ENCODE results near the gene TLCD4.

Gene TLCD4

DNA sequence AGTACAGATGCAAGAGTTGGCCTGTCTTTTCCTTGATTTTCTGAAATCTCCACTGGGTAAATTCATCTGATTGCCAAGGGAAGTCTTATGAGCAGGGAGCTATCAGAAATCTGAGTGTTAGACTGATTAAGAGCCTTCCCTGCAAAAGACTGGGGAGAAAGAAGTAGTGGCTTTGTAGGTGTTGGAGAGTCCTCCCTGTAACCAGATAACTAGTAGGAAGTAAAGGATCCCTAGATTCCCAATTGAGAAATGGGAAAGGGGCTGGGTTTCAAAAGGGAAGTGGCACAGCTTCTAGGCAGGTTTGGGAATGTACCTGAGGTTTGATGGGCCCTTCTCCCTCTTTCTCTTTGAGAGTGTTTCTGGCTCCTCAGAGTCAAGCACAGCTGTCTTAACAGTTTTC is 2.1 kb downstream of the TLCD4 start:
- TF ChIP-seq, protein P1, sequence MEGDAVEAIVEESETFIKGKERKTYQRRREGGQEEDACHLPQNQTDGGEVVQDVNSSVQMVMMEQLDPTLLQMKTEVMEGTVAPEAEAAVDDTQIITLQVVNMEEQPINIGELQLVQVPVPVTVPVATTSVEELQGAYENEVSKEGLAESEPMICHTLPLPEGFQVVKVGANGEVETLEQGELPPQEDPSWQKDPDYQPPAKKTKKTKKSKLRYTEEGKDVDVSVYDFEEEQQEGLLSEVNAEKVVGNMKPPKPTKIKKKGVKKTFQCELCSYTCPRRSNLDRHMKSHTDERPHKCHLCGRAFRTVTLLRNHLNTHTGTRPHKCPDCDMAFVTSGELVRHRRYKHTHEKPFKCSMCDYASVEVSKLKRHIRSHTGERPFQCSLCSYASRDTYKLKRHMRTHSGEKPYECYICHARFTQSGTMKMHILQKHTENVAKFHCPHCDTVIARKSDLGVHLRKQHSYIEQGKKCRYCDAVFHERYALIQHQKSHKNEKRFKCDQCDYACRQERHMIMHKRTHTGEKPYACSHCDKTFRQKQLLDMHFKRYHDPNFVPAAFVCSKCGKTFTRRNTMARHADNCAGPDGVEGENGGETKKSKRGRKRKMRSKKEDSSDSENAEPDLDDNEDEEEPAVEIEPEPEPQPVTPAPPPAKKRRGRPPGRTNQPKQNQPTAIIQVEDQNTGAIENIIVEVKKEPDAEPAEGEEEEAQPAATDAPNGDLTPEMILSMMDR (IDR thresholded peaks at IDR 0.05) = no peak

DNA sequence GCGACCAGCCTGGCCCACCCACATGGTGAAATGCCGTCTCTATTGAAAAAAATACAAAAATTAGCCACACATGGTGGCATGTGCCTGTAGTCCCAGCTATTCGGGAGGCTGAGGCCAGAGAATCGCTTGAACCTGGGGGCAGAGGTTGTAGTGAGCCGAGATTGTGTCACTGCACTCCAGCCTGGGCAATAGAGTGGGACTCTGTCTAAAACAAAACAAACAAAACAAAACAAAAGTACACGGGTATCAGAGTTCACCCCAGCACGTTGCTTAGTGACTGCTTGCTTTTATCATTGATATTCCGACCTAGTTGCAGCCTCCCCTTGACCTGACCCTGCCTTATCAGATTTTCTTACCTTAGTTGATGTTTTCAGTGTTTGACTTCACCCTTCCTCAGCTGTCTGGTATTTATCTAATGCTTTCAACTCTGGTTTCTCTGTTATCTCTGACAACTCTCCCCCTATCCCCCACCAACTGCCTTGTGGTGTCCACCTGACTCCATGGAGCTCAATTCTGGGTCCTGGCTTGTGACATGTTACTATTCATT is 5.1 kb downstream of the TLCD4 start:
- TF ChIP-seq, protein P1 (IDR thresholded peaks at IDR 0.05) = no peak

DNA sequence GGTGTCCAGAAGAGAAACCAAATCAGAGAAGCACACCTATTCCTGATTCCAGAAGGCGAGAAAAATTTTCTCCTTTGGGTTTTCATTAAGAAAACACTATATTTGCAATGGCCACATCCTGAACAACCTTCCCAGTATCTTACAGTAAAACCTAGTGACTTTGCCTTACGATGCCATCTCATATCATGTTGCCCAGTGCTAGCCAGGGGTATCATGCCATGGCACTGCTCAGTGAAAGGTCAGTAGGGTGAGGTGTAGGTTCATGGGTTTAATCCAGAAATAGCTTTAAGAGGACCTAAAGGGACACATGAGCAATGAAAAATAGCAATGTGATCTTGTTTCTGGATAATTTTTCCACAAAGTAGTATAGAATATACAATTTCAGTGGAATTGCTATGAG is 7.2 kb downstream of the TLCD4 start:
- TF ChIP-seq, protein P1 (IDR thresholded peaks at IDR 0.05) = no peak

DNA sequence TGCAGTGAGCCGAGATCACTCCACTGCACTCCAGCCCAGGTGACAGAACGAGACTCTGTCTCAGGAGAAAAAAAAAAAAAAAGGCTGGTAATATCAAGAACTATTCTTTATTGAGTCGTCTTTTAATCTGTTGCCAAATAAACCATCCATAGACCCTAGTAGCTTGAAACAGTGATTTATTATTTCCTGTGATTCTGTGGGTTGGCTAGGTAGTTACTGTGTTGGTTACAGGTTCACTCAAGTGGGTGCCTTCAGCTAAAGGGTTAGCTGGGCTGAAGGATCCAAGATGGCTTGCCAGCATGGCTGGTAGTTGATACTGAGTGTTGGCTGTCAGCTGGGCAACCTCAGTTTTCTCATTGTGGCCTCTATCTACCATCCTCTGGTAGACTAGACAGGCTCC is 9.2 kb downstream of the TLCD4 start:
- TF ChIP-seq, protein P1 (IDR thresholded peaks at IDR 0.05) = no peak

DNA sequence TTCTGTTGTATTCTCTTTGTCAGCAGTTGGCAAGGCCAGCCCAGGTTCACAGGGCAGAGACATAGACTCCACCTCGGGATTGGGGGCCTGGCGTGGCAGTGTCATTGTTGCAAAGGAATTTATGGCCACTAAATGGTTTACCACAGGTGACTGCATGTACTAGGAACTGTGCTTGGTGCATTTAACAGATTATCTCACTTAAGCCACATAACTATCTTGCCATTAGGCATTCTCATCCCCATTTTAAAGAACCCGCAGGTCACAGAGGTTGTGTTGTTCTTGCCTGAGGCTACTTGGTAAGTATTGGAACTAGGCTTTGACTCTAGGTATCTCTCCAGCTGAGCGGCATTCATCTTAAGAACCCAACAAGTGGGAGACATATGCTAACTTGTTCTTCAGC is 9.7 kb downstream of the TLCD4 start:
- TF ChIP-seq, protein P1 (IDR thresholded peaks at IDR 0.05) = no peak

DNA sequence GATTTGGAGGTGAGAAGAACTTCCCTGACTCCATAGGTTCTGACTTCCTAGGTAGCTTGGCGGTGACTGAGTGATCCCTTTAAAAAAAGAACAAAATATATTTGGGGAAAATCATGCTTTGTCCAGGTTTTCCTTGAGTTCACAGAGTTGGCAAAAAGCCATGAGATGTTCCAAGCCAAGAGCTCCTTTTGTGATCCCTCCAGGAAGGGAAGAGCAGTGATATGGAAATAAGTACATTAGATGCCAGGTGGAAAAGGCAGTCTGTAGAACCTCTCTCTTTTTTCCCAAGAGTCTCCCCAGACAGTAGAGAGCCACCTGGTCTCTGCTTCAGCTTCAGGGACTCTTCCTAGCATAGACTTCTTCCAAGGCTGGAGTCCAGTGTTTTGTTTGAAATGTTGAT is 10.2 kb downstream of the TLCD4 start:
- TF ChIP-seq, protein P1 (IDR thresholded peaks at IDR 0.05) = no peak

DNA sequence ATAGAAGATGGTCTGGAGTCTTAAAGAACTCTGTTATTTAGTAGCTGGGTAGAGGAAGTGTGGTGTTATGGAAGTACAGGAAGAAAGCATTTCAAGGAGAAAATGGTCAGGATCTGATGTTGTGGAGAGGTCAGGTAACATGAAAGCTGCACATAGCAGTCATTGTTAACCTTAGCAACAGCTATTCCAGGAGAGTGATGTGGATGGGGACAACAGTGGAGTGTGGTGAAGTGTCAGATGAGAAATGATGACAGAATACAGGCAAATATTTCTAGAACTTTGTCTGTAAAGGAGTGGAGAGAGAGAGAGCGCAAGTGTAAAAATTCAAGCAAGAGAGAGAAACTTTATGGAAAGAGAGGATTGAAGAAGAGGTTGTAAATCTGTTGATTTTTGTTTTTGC is 15.6 kb downstream of the TLCD4 start:
- TF ChIP-seq, protein P1 (IDR thresholded peaks at IDR 0.05) = no peak

DNA sequence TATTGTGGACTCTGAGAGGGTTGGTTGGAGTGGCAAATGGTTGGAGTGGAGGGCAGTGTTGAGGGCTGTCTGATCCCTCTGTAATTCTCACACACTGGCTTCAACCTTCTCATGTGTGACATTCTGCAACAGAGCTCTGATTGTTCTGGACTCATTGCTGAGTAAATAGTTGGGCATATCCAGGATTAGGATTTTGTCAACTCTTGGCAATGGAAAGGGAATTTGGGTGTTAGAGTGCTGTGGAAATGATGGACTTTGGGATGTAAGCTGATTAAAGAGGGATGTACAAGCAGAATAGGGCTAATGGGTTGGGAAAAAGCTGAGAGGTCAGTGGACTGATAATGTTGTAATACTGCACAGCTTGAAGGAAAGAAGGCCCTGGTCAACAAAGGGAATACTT is 16.5 kb downstream of the TLCD4 start:
- TF ChIP-seq, protein P1 (IDR thresholded peaks at IDR 0.05) = no peak

Measured in LNCAP (cell line).